Measurements from ENCODE around the gene RAB38. TPM values are rescaled to one million over a fixed set of nuclear protein-coding genes. Genes with fewer than 3 reads are reported as not detected.

RAB38 gene
- total and polyA plus RNA-seq, 9 donors: 0.91 to 4.3 (median 2.4) TPM

DNA sequence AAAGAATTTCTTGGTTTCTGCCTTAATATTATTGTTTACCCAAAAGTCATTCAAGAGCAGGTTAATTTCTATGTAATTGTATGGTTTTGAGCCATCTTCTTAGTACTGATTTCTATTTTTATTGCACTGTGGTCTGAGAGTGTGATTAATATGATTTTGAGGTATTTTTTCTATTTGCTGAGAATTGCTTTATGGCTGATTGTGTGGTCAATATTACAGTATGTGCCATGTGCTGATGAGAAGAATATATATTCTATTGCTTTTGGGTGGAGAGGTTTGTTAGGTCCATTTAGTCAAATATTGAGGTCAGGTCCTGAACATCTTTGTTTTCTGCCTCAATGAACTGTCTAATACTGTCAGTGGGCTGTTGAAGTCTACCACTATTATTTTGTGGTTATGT, 20.7 kb upstream of the RAB38 start:
- no peaks in the 10 kb centered on the region for H3K36me3 ChIP-seq
- H3K4me1 ChIP-seq (ENCODE audit: insufficient read depth): no peaks in the 10 kb centered on the region
- DNase-seq: no peak
- H3K9me3 ChIP-seq: no peaks in the 10 kb centered on the region
- no peak overlapping the region for H3K27ac ChIP-seq
- no peak overlapping the region for H3K4me3 ChIP-seq
- TF ChIP-seq EP300 (IDR thresholded peaks at IDR 0.05) (no peak), POLR2A (IDR thresholded peaks at IDR 0.05) (no peak)
- TF ChIP-seq, protein P1, sequence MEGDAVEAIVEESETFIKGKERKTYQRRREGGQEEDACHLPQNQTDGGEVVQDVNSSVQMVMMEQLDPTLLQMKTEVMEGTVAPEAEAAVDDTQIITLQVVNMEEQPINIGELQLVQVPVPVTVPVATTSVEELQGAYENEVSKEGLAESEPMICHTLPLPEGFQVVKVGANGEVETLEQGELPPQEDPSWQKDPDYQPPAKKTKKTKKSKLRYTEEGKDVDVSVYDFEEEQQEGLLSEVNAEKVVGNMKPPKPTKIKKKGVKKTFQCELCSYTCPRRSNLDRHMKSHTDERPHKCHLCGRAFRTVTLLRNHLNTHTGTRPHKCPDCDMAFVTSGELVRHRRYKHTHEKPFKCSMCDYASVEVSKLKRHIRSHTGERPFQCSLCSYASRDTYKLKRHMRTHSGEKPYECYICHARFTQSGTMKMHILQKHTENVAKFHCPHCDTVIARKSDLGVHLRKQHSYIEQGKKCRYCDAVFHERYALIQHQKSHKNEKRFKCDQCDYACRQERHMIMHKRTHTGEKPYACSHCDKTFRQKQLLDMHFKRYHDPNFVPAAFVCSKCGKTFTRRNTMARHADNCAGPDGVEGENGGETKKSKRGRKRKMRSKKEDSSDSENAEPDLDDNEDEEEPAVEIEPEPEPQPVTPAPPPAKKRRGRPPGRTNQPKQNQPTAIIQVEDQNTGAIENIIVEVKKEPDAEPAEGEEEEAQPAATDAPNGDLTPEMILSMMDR (IDR thresholded peaks at IDR 0.05): no peak
- no peaks in the 10 kb centered on the region for H3K27me3 ChIP-seq
- intact Hi-C loops (cut with DNase I): no loop called here

DNA sequence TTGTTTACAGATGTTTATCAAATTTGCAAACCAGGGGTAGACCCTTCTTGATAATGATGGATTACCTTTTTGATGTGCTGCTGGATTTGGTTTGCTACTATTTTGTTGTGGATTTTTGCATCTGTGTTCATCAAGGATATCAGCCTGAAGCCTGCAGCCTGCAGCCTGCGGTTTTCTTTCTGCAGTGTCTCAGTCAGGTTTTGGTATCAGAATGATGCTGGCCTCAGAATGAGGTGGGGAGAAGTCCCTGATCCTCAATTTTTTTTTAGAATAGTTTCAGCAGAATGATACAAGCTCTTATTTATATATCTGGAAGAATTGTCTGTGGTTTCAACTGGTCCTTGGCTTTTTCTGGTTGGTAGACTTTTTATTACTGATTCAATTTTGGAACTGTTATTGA, 19.7 kb upstream of the RAB38 start:
- intact Hi-C loops (cut with DNase I): no loop called here
- 43 to 86% (median 56%) methylated on average over 1 of the region's 1 CpG for WGBS, 3 donors
- Histone ChIP-seq H3K4me3 (no peak overlapping the region), H3K36me3 (no peaks in the 10 kb centered on the region), H3K4me1 (ENCODE audit: insufficient read depth) (no peaks in the 10 kb centered on the region), H3K27me3 (no peaks in the 10 kb centered on the region), H3K9me3 (no peaks in the 10 kb centered on the region), H3K27ac (no peak overlapping the region)
- DNase-seq: no peak
- TF ChIP-seq EP300 (IDR thresholded peaks at IDR 0.05) (no peak), POLR2A (IDR thresholded peaks at IDR 0.05) (no peak)
- TF ChIP-seq, protein P1 (IDR thresholded peaks at IDR 0.05): no peak

DNA sequence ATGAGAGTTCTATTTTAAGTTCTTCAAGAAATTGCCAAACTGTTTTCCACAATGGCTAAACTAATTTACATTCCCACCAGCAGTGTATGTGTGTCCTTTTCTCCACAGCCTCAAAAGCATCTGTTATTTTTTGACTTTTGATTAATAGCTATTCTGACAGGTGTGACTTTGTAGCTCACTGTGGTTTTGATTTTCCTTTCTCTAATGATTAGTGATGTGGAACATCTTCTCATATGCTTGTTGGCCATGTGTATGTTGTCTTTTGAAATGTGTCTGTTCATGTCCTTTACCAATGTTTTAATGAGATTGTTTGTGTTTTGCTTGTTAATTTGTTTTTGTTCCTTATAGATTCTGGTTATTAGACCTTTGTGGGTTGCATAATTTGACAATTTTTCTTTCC, 18.0 kb upstream of the RAB38 start:
- Histone ChIP-seq H3K27me3 (no peaks in the 10 kb centered on the region), H3K4me1 (ENCODE audit: insufficient read depth) (no peaks in the 10 kb centered on the region), H3K9me3 (no peaks in the 10 kb centered on the region), H3K36me3 (no peaks in the 10 kb centered on the region), H3K4me3 (no peak overlapping the region), H3K27ac (no peak overlapping the region)
- no peak for DNase-seq
- TF ChIP-seq, protein P1 (IDR thresholded peaks at IDR 0.05): no peak
- no peak for TF ChIP-seq POLR2A (IDR thresholded peaks at IDR 0.05)
- no peak for TF ChIP-seq EP300 (IDR thresholded peaks at IDR 0.05)
- intact Hi-C loops (cut with DNase I): no loop called here

DNA sequence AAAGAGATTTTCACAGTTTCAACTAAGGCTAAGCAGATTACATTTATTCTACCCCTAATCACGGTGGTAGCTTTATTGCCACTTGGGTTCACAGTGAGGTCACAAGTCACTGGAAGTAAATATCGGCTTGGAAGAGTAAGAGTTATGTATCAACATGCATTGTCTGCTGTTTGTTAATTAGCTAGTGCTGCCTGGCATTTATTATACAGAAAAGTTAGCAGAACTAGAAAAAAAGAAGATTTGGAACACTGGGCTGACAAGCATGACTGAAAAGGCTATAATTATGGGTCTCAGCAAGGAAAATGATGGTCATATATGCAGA, 13.7 kb upstream of the RAB38 start:
- no peaks in the 10 kb centered on the region for H3K9me3 ChIP-seq
- TF ChIP-seq EP300 (IDR thresholded peaks at IDR 0.05) (no peak), POLR2A (IDR thresholded peaks at IDR 0.05) (no peak)
- TF ChIP-seq, protein P1 (IDR thresholded peaks at IDR 0.05): no peak
- H3K36me3 ChIP-seq: no peaks in the 10 kb centered on the region
- no peaks in the 10 kb centered on the region for H3K27me3 ChIP-seq
- no peaks in the 10 kb centered on the region for H3K4me1 ChIP-seq (ENCODE audit: insufficient read depth)
- H3K27ac ChIP-seq: no peak overlapping the region
- H3K4me3 ChIP-seq: no peak overlapping the region
- intact Hi-C loops (cut with DNase I): no loop called here
- WGBS, 3 donors: 3 to 12% (median 8%) methylated on average over 2 of the region's 2 CpGs
- no peak for DNase-seq
